Measurements from ENCODE around the gene FBXL15.
A peak's percentile ranks its signal among the peaks of the same experiment; 100 is the strongest.

FBXL15 gene, protein sequence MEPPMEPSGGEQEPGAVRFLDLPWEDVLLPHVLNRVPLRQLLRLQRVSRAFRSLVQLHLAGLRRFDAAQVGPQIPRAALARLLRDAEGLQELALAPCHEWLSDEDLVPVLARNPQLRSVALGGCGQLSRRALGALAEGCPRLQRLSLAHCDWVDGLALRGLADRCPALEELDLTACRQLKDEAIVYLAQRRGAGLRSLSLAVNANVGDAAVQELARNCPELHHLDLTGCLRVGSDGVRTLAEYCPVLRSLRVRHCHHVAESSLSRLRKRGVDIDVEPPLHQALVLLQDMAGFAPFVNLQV

DNA sequence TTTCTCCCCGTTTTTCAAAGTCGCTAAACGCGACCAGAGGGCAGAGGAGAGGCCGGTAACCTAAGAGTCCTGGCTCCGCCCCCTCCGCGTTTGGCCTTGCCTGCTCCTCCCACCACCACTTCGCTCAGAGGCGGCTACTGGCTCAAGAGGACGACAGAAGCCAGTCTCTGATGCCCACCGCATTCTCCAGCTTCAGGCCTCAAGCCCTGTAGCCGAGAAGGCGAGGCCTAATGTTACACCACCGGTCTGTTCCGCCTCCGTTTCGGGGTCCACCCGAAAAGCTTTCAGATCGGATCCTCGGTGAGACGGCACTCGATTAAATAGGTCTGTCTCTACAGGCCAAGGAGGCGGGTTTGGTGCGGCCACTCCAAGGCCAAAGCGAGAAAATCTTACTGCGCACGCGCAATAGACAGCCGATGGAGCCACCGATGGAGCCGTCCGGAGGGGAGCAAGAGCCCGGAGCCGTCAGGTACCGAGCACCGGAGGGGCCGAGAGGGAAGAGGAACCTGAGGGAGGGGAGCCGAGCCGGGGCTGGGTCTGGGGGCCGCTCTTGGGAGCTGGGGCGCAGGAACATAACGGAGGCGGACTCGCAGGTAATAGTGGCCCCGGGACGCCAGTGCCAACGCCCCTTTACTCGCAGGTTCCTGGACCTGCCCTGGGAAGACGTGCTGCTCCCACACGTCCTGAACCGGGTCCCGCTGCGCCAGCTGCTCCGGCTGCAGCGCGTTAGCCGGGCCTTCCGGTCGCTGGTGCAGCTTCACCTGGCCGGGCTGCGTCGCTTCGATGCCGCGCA is at the start of gene FBXL15:
Gene FBXL15, plus strand, starts transcription at position 123 of the 793 bp plus-strand sequence. Its CDS starts 294 bp downstream, at position 417.
- DNase-seq = peak; percentile 96

DNA sequence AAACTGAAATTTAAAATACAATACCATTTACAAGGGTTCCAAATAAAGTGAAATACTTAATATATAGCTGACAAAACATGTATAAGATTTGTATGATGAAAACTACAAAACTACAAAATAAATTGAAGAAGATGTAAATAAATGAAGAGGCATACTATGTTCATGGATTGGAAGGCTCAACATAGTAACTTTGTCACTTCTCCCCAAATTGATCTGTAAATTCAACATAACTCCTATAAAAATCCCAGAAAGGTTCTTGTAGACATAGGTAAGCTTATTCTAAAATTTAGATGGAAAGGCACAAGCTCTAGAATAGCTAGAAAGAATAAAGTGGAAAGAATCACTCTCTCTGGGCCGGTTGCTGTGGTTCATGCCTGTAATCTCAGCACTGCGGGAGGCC is 49.3 kb upstream of the FBXL15 start:
- DNase-seq = no peak

DNA sequence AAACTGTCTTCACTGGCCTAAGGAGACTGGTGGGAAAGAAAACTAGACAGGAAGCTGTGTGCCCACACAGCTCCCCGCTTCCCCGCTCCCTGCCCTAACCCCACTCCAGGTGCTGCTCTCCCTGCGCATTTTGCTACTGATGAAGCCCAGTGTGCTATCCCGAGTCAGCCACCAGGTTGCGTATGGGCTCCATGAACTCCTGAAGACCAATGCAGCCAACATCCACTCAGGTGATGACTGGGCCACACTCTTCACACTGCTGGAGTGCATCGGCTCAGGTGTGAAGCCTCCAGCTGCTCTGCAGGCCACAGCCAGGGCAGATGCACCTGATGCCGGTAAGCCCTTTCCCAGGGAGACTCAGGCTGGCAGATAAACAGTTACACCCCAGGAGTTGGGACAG is 45.4 kb upstream of the FBXL15 start:
- DNase-seq = no peak

DNA sequence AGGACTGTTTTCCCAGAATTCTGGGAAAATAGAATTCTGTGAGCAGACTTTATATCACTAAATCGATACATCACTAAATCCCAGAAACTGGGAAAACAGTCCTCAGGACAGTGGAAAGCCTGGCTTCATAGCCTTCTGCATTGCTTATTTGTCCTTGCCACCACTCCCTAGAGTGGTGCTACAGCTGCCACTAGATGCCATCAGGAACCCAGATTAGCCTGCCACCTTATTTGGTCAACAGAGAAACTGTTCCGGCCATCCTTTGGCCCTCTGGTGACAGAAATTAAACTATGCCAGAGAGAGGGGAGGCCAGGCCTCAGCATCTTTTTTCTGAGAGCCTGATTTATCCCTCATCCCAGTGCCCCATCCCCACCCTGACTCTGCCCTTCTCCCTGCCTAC is 44.8 kb upstream of the FBXL15 start:
- no peak for DNase-seq

DNA sequence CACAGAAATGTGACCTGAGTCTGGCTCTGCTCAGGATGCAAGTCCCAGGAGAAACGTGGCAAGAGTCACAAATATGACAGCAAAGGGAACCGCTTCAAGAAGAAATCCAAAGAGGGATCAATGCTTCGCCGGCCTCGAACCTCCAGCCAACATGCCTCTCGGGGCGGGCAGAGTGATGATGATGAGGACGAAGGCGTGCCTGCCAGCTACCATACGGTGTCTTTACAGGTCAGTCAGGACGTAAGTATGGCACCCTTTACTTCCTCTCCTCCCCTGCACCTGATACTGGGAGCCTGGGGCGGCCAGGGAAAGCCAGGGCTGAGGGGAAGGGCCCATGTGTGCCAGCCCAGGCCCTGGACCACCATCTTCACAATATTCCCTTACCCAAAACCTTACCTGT is 43.7 kb upstream of the FBXL15 start:
- no peak for DNase-seq

DNA sequence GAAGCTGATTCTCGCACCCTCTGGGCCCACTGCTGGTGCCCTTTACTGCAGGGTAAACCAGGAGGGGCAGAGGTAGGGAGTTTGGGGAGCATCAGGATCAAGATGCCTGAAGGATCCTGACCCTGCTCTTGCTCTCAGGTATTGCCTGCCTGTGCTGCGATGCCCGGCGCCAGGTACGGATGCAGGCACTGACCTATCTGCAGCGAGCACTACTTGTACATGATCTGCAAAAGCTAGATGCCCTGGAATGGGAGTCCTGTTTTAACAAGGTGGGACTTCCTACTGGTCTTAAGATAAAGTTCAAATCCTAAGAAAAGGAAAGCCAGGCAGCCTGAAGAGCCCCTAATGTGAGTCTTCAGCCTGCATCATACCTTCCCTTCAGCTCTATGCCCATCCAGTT is 41.3 kb upstream of the FBXL15 start:
- DNase-seq = no peak

DNA sequence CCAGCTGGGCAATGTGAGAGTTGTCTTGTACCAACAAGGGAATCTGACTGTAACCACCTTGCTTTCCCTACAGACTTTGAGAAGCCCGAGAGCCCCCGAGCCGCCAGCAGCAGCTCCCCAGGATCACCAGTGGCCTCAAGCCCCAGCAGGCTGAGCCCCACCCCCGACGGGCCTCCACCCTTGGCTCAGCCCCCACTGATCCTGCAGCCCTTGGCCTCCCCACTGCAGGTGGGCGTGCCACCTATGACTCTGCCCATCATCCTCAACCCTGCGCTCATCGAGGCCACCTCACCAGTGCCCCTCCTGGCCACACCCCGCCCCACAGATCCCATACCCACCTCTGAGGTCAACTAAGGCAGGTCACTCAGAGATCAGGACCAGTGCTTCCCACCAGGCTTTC is 38.7 kb upstream of the FBXL15 start:
- no peak for DNase-seq

DNA sequence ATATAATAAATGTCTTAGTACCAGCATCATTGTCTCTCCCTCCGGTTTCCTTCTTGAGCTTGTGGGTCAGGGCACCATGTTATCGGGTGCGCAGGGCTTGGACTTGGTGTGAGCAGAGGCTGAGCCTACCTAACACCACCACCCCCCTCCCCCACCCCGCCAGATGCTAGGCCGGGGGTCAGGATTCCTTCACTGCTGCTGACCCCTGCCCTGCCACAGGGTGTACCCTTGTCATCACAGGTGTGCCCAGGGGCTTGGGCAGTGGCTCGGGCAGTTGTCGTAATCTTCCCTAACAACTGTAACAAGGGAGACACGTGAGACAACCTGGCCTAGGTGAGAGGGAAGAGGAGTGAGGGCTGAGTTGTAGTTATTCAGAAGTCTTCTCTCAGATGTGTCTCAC is 37.8 kb upstream of the FBXL15 start:
- DNase-seq = no peak

DNA sequence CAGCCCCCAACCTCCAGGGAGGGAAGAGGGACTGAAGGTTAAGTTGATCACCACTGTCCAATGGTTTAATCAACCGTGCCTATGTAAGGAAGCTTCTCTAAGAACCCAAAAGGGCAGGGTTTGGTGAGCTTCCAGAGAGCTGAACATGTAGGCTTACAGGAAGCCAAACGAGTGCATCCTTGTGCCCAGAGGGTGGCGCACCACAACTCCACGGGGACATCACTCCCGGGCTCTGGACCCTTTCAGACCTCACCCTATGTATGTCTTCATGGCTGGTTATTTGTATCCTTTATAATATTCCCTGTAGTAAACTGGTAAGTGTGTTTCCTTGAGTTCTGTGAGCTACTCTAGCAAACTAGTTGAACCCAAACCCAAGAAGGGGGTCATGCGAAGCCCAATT is 36.6 kb upstream of the FBXL15 start:
- DNase-seq = no peak

DNA sequence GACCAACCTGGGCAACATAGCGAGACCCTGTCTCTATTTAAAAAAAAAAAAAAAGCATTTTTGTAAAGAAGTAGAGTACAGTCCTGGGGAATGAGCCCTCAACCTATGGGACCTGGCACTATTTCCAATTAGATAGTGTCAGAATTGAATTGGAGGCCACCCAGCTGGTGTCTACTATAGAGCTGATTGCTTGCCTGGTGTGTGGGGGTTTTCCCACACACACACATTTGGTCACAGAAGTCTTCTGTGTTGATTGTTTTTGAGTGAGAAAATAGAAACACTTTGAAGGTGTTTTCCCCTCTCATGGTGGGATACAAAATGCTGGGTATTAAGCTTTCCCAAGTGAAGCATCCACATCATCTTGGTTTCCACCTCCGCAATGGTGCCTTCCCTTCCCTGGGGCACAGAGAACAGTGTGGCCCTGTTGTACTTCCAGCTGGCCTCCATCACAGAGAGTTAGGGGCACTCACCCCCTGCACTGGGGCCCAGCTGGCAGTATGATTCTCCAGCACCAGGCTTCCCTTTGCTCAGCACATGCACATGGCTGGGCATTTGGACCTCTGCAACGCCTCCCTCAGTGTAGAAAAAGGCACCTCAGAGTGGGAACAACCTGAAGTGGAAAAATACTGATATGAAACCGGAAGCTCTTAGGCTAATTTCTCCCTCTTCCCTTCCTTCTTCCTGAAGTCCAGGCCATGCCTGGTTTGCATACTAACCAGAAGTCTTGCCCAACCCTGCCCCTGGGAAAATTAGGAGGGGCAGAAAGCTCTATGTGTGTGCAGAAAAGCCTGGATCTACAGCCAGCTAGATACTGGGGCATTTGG is 35.8 kb upstream of the FBXL15 start:
- DNase-seq = no peak

DNA sequence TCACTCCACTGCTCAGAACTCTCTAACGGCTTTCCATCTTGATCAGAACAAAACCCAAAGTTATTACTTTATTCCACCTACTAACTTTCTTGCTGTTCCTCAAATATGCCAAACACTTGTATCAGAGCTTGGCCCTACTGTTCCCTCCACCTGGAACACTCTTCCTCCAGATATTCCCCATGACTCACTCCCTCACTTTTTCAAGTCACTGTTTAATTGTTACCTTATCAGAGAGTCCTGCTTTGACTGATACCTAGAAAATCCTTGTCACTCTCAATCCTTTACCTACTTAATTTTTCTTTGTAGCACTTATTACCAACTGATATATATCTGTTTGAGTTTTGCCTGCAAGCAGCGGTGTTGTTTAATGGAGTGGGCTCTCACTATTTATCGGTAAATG is 30.7 kb upstream of the FBXL15 start:
- DNase-seq = no peak

DNA sequence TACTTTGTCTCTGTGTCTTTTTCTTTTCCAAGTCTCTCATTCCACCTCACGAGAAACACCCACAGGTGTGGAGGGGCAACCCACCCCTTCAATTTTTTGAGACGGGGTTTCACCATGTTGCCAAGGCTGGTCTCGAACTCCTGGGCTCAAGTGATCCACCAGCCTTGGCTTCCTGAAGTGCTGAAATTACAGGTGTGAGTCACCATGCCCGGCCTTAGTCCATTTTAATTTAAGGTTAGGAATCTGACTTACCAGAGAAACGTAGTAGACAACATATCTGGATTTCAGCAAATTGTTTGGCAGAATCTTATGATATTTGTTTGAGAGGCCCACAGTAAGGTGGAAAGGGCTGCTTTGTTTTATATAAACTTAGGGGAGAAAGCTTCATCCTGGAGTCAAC is 28.3 kb upstream of the FBXL15 start:
- DNase-seq = no peak

DNA sequence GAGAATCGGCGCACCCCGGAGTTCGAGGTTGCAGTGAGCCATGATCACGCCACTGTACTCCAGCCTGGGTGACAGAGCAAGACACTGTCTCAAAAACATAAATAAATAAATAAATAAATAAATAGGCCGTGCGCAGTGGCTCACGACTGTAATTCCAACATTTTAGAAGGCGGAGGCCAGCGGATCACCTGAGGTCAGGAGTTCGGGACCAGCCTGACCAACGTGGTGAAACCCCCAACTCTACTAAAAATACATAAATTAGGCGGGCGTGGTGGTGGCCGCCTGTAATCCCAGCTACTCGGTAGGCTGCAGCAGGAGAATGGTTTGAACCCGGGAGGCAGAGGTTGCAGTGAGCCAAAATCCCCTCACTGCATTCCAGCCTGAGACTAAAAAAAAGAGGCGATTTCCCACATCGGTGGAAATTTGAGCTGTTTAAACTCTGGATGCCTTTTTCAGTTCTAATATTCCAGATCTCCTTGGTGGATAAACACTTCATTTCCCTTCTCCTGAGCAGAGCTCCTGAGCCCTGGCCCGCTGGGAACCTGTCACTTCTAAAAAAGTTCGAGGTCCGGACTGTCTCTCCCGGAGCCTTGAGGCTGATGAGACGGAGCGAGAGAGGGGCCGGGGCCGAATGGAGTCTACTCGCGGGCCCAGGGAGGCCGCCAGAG is 27.1 kb upstream of the FBXL15 start:
- no peak for DNase-seq

DNA sequence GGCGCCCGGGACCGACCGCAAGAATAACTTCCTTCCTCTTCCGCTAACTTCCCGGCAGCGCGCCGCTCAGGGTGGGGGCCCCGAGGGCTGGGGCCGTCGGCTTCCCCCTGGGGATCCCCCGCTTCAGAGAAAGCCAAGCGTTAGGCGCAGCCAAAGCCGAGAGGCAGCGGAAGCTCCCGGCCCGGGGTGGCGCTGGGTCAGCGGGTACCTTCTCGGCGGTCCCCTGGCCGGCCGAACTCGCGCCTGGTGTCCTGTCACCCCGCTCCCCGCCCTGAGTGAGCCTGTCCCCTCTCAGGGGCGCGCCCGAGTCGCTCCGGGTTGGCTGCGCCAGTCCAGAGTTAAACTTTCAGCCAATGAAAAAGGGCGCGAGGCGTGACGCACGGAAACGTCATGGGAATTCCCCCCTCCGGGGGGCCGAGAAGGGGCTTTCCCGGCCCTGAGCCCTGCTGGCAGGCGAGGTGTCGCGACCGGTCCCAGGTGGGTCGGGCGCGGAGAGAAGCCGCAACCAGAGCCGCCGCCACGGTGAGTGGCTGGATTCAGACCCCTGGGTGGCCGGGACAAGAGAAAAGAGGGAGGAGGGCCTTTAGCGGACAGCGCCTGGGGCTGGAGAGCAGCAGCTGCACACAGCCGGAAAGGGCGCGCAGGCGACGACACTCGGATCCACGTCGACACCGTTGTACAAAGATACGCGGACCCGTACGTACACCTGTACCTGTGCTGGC is 26.4 kb upstream of the FBXL15 start:
- peak; percentile 94 for DNase-seq

DNA sequence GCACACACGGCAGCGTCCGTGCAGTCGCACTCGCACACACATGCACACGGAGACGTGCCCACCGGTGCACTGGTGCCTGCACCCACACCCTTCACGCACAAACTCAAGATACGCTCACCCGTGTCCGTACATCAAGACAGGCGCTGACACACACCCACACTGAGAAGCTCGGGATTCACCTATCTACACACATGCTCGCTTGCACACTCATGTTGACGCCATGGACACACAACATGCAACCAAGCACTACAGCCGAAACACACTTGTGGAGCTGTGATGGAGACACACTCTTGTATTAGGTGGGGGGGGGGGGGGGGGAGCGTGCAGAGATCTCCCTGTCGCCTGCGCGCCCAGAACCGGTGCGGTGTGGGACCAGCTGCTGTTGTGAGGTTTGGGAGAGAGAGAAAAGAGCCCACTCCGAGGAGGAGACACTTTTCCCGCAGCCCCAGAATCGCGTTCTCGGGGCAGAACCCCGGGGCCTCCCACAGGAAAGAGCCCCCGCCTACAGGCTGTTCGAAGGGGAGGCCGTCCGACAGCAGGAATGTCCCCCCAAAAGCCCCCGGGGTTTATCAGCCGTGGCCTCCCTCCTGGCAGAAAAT is 25.7 kb upstream of the FBXL15 start:
- no peak for DNase-seq

DNA sequence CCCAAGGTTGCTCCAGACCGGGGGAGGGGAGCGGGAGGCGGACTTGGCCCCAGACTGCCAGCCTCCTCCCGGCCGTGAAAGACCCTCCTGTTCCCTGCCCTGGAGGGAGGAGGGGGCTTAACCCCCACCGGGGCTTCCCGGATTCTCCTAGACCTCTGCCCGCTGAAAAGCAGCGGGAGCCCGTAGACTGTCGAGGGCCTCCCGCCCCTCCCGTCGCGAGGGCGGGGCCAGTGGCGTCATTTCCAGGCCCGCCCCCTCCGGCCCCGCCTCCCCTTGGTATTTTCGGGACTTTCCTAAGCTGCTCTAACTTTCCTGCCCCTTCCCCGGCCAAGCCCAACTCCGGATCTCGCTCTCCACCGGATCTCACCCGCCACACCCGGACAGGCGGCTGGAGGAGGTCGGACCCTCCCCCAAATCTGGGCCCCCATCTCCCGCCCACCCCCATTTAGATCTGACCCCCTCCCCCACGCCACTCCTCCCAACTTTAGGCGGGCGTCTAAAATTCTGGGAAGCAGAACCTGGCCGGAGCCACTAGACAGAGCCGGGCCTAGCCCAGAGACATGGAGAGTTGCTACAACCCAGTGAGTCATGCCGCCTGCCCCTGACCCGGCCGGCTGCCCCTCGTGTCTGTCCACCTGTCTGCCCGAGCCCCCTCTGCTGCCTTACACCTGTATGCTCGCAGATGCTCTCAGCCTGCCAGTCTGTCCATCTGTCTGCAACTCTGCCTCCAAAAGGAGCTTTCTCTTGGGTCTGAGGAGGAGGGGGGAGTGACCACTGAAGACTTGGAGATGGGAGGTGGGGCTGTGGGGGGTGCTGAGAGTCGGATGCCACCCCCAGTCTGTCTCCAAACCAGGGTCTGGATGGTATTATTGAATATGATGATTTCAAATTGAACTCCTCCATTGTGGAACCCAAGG is 25.0 kb upstream of the FBXL15 start, which contains the start of gene NFKB2:
Gene NFKB2, plus strand, starts transcription at position 306 of the 917 bp plus-strand sequence. Its CDS starts 255 bp downstream, at position 561.
- peak; percentile 96 for DNase-seq

DNA sequence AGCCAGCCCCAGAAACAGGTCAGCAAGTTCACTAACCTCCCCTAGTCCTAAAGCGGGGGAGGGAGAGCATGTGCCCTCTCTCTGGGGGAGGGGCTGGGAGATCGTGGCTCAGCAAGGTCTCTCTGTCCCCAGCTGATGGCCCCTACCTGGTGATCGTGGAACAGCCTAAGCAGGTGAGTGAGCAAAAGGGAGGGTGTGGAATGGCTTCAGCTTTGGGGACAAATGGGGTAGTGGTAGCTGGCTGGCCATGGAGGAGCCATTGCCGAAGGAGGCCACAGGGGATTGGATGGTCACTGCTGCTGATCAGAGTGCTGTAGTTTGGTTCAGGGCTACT is 24.4 kb upstream of the FBXL15 start:
- DNase-seq = peak; percentile 24

DNA sequence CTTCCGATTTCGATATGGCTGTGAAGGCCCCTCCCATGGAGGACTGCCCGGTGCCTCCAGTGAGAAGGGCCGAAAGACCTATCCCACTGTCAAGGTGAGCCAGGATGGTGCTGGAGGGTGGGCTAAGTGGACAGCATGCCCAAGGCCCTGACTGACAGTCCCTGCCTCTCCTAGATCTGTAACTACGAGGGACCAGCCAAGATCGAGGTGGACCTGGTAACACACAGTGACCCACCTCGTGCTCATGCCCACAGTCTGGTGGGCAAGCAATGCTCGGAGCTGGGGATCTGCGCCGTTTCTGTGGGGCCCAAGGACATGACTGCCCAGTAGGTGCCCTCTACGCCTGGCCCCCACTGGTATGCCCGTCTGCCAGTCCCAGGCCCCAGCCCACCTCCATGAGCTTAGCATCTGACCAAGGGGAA is 23.9 kb upstream of the FBXL15 start:
- peak; percentile 20 for DNase-seq

DNA sequence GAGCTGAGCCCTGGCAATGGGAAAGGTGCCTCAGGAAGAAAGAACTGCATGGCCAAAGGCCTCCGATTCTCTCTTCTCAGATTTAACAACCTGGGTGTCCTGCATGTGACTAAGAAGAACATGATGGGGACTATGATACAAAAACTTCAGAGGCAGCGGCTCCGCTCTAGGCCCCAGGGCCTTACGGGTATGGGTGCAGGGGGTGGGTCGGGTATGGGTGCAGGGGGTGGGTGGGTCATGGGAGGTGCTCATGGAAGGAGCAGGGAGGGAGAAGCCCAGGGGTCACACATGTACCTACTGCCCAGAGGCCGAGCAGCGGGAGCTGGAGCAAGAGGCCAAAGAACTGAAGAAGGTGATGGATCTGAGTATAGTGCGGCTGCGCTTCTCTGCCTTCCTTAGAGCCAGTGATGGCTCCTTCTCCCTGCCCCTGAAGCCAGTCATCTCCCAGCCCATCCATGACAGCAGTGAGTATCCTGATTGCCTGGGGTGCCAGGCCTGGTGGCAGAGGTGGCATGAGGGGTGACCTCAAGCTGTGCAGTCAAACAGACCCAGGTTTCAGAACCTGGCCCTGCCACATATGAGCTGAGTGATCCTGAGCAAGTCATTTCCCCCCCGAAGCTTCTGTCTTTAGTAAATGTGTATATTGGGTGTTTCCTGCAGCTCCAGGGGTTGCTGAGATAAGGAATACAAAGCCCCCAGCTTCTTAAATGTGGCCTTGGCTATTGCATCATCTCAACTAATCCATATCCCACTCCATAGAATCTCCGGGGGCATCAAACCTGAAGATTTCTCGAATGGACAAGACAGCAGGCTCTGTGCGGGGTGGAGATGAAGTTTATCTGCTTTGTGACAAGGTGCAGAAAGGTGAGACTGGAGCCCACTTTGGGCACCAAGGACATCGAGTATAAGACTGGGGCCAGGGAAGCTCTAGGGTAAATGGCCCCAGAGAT is 23.1 kb upstream of the FBXL15 start:
- DNase-seq = no peak
